ENCODE data around the gene DPP10. TPM values are rescaled to one million over a fixed set of nuclear protein-coding genes. Genes with fewer than 3 reads are reported as not detected.

Gene DPP10
- total RNA-seq, 3 donors from 2014 or later, result 0.29 to 0.33 (median 0.32) TPM

- no peak for DNase-seq (ENCODE audit: low spot score in 2 of 2)
- Histone ChIP-seq H3K4me3 (no peak overlapping the region), H3K9me3 (peaks cover 6% of the 10 kb centered on the region in 2 donors), H3K27me3 (no peaks in the 10 kb centered on the region), H3K4me1 (no peaks in the 10 kb centered on the region), H3K36me3 (no peaks in the 10 kb centered on the region), H3K27ac (no peak overlapping the region)
- intact Hi-C loops (cut with DNase I; ENCODE audit: low total_unique reads), result no loop called here
- no peak for TF ChIP-seq POLR2A (IDR thresholded peaks at IDR 0.05)
- TF ChIP-seq POLR2AphosphoS5 (IDR thresholded peaks at IDR 0.05), result no peak
- no peak for TF ChIP-seq CTCF (IDR thresholded peaks at IDR 0.05)
Measured at GRCh38 chr2:115635430-115635829, 1193.0 kb downstream of the DPP10 start.

GRCh38 chr2:115649731-115650130 is 1207.3 kb downstream of the DPP10 start:
- intact Hi-C loops (cut with DNase I; ENCODE audit: low total_unique reads), result no loop called here
- TF ChIP-seq POLR2AphosphoS5 (IDR thresholded peaks at IDR 0.05), result no peak
- TF ChIP-seq CTCF (IDR thresholded peaks at IDR 0.05), result no peak
- TF ChIP-seq POLR2A (IDR thresholded peaks at IDR 0.05), result no peak
- H3K4me3 ChIP-seq, result no peak overlapping the region
- no peaks in the 10 kb centered on the region for H3K36me3 ChIP-seq
- no peak for DNase-seq (ENCODE audit: low spot score in 2 of 2)
- H3K9me3 ChIP-seq, result no peaks in the 10 kb centered on the region
- no peaks in the 10 kb centered on the region for H3K4me1 ChIP-seq
- no peak overlapping the region for H3K27ac ChIP-seq
- no peaks in the 10 kb centered on the region for H3K27me3 ChIP-seq

- no peak for DNase-seq (ENCODE audit: low spot score in 2 of 2)
- no peaks in the 10 kb centered on the region for H3K27me3 ChIP-seq
- H3K9me3 ChIP-seq, result no peaks in the 10 kb centered on the region
- no peaks in the 10 kb centered on the region for H3K4me1 ChIP-seq
- intact Hi-C loops (cut with DNase I; ENCODE audit: low total_unique reads), result no loop called here
- no peaks in the 10 kb centered on the region for H3K36me3 ChIP-seq
- H3K4me3 ChIP-seq, result no peak overlapping the region
- no peak overlapping the region for H3K27ac ChIP-seq
- TF ChIP-seq CTCF (IDR thresholded peaks at IDR 0.05) (no peak), POLR2AphosphoS5 (IDR thresholded peaks at IDR 0.05) (no peak), POLR2A (IDR thresholded peaks at IDR 0.05) (no peak)
Measured at GRCh38 chr2:115650827-115651226, 1208.4 kb downstream of the DPP10 start.

- H3K27ac ChIP-seq, result no peak overlapping the region
- H3K4me1 ChIP-seq, result no peaks in the 10 kb centered on the region
- no peaks in the 10 kb centered on the region for H3K9me3 ChIP-seq
- no peak overlapping the region for H3K4me3 ChIP-seq
- intact Hi-C loops (cut with DNase I; ENCODE audit: low total_unique reads), result no loop called here
- TF ChIP-seq POLR2A (IDR thresholded peaks at IDR 0.05) (no peak), CTCF (IDR thresholded peaks at IDR 0.05) (no peak), POLR2AphosphoS5 (IDR thresholded peaks at IDR 0.05) (no peak)
- DNase-seq (ENCODE audit: low spot score in 2 of 2), result no peak
- no peaks in the 10 kb centered on the region for H3K36me3 ChIP-seq
- H3K27me3 ChIP-seq, result no peaks in the 10 kb centered on the region
Measured at GRCh38 chr2:115652652-115653051, 1210.2 kb downstream of the DPP10 start.

GRCh38 chr2:115654362-115654761 is 1211.9 kb downstream of the DPP10 start:
- H3K4me3 ChIP-seq, result no peak overlapping the region
- no peak for TF ChIP-seq CTCF (IDR thresholded peaks at IDR 0.05)
- no peak for TF ChIP-seq POLR2A (IDR thresholded peaks at IDR 0.05)
- TF ChIP-seq POLR2AphosphoS5 (IDR thresholded peaks at IDR 0.05), result no peak
- H3K9me3 ChIP-seq, result no peaks in the 10 kb centered on the region
- intact Hi-C loops (cut with DNase I; ENCODE audit: low total_unique reads), result no loop called here
- H3K36me3 ChIP-seq, result no peaks in the 10 kb centered on the region
- H3K27me3 ChIP-seq, result no peaks in the 10 kb centered on the region
- no peaks in the 10 kb centered on the region for H3K4me1 ChIP-seq
- H3K27ac ChIP-seq, result no peak overlapping the region
- no peak for DNase-seq (ENCODE audit: low spot score in 2 of 2)
